Measurements from ENCODE around the gene CNMD.

The CNMD gene

GRCh38 chr13:52739468-52740071, at the start of gene CNMD:
Gene CNMD, minus strand, starts transcription at chr13:52739820. Its CDS starts 119 bp downstream, at chr13:52739701.
- no peak for DNase-seq

GRCh38 chr13:52788011-52788410, 48.4 kb upstream of the CNMD start:
- no peak for DNase-seq

- DNase-seq = no peak
Observed at GRCh38 chr13:52787235-52787634, 47.6 kb upstream of the CNMD start.

GRCh38 chr13:52786766-52787165, 47.1 kb upstream of the CNMD start:
- no peak for DNase-seq

GRCh38 chr13:52785739-52786138, 46.1 kb upstream of the CNMD start:
- DNase-seq = no peak

- no peak for DNase-seq
Observed at GRCh38 chr13:52784591-52785340, 45.1 kb upstream of the CNMD start.

GRCh38 chr13:52783943-52784342, 44.3 kb upstream of the CNMD start:
- no peak for DNase-seq

- DNase-seq = no peak
Observed at GRCh38 chr13:52782471-52783448, 43.1 kb upstream of the CNMD start.

- DNase-seq = no peak
Observed at GRCh38 chr13:52780611-52781010, 41.0 kb upstream of the CNMD start.

- no peak for DNase-seq
Observed at GRCh38 chr13:52780092-52780491, 40.5 kb upstream of the CNMD start.

GRCh38 chr13:52779103-52779502, 39.5 kb upstream of the CNMD start:
- DNase-seq = no peak

GRCh38 chr13:52776726-52777125, 37.1 kb upstream of the CNMD start:
- no peak for DNase-seq

GRCh38 chr13:52775511-52775910, 35.9 kb upstream of the CNMD start:
- no peak for DNase-seq

- no peak for DNase-seq
Observed at GRCh38 chr13:52767949-52768516, 28.4 kb upstream of the CNMD start.

GRCh38 chr13:52765611-52766390, 26.2 kb upstream of the CNMD start:
- DNase-seq = no peak

GRCh38 chr13:52760077-52760476, 20.5 kb upstream of the CNMD start:
- DNase-seq = no peak

- DNase-seq = no peak
Observed at GRCh38 chr13:52758114-52758513, 18.5 kb upstream of the CNMD start.

GRCh38 chr13:52751196-52751595, 11.6 kb upstream of the CNMD start:
- no peak for DNase-seq

GRCh38 chr13:52750713-52751112, 11.1 kb upstream of the CNMD start:
- no peak for DNase-seq

- DNase-seq = no peak
Observed at GRCh38 chr13:52749419-52749818, 9.8 kb upstream of the CNMD start.

- DNase-seq = no peak
Observed at GRCh38 chr13:52746141-52746540, 6.5 kb upstream of the CNMD start.

GRCh38 chr13:52744842-52745375, 5.3 kb upstream of the CNMD start:
- DNase-seq = no peak
